ENCODE measurements around the gene ST8SIA1.

ST8SIA1 gene

GRCh38 chr12:22310275-22310674 lies 24.2 kb downstream of the ST8SIA1 start:
- Histone ChIP-seq H3K9me3 (ENCODE audit: control insufficient read depth, insufficient read depth, low read depth, low read length) (no peaks in the 10 kb centered on the region), H3K4me1 (ENCODE audit: control insufficient read depth, insufficient read depth, low read length) (no peaks in the 10 kb centered on the region), H3K27ac (ENCODE audit: extremely low read depth, low read depth, low read length) (no peak overlapping the region), H3K4me3 (ENCODE audit: low read depth, low read length) (no peak overlapping the region), H3K36me3 (ENCODE audit: control insufficient read depth in 2 of 2, insufficient read depth in 1 of 2, low read length in 2 of 2) (no peaks in the 10 kb centered on the region)
- TF ChIP-seq ZSCAN23 (tag by site-specific recombination; IDR thresholded peaks at IDR 0.05) (no peak), ZNF302 (tag by site-specific recombination; IDR thresholded peaks at IDR 0.05; ENCODE audit: low read depth) (no peak), ZXDB (tag by site-specific recombination; IDR thresholded peaks at IDR 0.05) (no peak), BCL11A (tag by site-specific recombination; IDR thresholded peaks at IDR 0.05; ENCODE audit: low read depth) (no peak), ZBTB8A (tag by site-specific recombination; IDR thresholded peaks at IDR 0.05) (no peak), ZNF645 (tag by site-specific recombination; IDR thresholded peaks at IDR 0.05) (no peak), ZNF658 (tag by site-specific recombination; IDR thresholded peaks at IDR 0.05) (no peak), FEZF1 (tag by site-specific recombination; IDR thresholded peaks at IDR 0.05) (no peak), ZNF530 (tag by site-specific recombination; IDR thresholded peaks at IDR 0.05; ENCODE audit: low read depth) (no peak), ZNF175 (tag by site-specific recombination; IDR thresholded peaks at IDR 0.05) (no peak), ZNF580 (tag by site-specific recombination; IDR thresholded peaks at IDR 0.05) (no peak), ZNF362 (tag by site-specific recombination; IDR thresholded peaks at IDR 0.05) (no peak)
- CTCF ChIA-PET, result interaction anchor here (0.5 to 0.6 kb wide), 2 partner anchors 25 to 475 kb away, joined by 4 read pairs; no protein-coding TSS in a partner anchor
- POLR2A ChIA-PET, result no interaction called here

GRCh38 chr12:22307811-22308210 lies 26.7 kb downstream of the ST8SIA1 start:
- ChIA-PET POLR2A (no interaction called here), CTCF (no interaction called here)
- no peaks in the 10 kb centered on the region for H3K4me1 ChIP-seq (ENCODE audit: control insufficient read depth, insufficient read depth, low read length)
- H3K4me3 ChIP-seq (ENCODE audit: low read depth, low read length), result no peak overlapping the region
- H3K27ac ChIP-seq (ENCODE audit: extremely low read depth, low read depth, low read length), result no peak overlapping the region
- no peaks in the 10 kb centered on the region for H3K36me3 ChIP-seq (ENCODE audit: control insufficient read depth in 2 of 2, insufficient read depth in 1 of 2, low read length in 2 of 2)
- H3K9me3 ChIP-seq (ENCODE audit: control insufficient read depth, insufficient read depth, low read depth, low read length), result no peaks in the 10 kb centered on the region
- TF ChIP-seq ZNF701 (tag by site-specific recombination; IDR thresholded peaks at IDR 0.05) (no peak), ZNF791 (tag by site-specific recombination; IDR thresholded peaks at IDR 0.05) (no peak), ZNF621 (tag by site-specific recombination; IDR thresholded peaks at IDR 0.05) (no peak), ZNF26 (tag by site-specific recombination; IDR thresholded peaks at IDR 0.05) (no peak), ZNF747 (tag by site-specific recombination; IDR thresholded peaks at IDR 0.05) (no peak), ZNF664 (tag by site-specific recombination; IDR thresholded peaks at IDR 0.05) (no peak), ZNF23 (tag by site-specific recombination; IDR thresholded peaks at IDR 0.05; ENCODE audit: borderline replicate concordance) (no peak), ZNF843 (tag by site-specific recombination; IDR thresholded peaks at IDR 0.05) (no peak), ZNF404 (tag by site-specific recombination; IDR thresholded peaks at IDR 0.05) (no peak), ZNF157 (tag by site-specific recombination; IDR thresholded peaks at IDR 0.05) (no peak), REST (tag by site-specific recombination; IDR thresholded peaks at IDR 0.05) (no peak), ZNF416 (tag by site-specific recombination; IDR thresholded peaks at IDR 0.05) (no peak), ZNF341 (tag by site-specific recombination; IDR thresholded peaks at IDR 0.05; ENCODE audit: low read depth) (no peak), ZBTB10 (tag by site-specific recombination; IDR thresholded peaks at IDR 0.05) (no peak), SP3 (tag by site-specific recombination; IDR thresholded peaks at IDR 0.05) (no peak), ZNF571 (tag by site-specific recombination; IDR thresholded peaks at IDR 0.05) (no peak)
